BJ (cell line): ENCODE measurements around the gene SLIT1. TPM values are rescaled to one million over a fixed set of nuclear protein-coding genes. Genes with fewer than 3 reads are reported as not detected.

Experiments
- CTCF ChIA-PET: fragments of 350-600 bp; formaldehyde crosslinking; extraction: SDS; loops from one replicate; lab custom pipeline; 2021; ENCODE audit warnings: antibody characterized with exemption, inconsistent platforms; lab: Yijun Ruan, JAX
- POLR2A ChIA-PET: fragments of 300-600 bp; sonication (Branson Sonifier 250); formaldehyde crosslinking; extraction: SDS; loops from one replicate; lab custom pipeline; 2021; ENCODE audit warnings: antibody characterized with exemption; lab: Charles Lee
- DNase-seq: peaks from one replicate; pipeline ENCODE4 v3.0.0-alpha.2; 2011; ENCODE audit warnings: low read depth
- H3K27me3 ChIP-seq: 2 replicates; pipeline ENCODE4 v1.6.0; 2011; ENCODE audit warnings: low read length; ENCODE audit not compliant: control insufficient read depth, insufficient read depth
- H3K36me3 ChIP-seq: 2 replicates; pipeline ENCODE4 v1.5.1; 2011; ENCODE audit warnings: low read length; ENCODE audit not compliant: control insufficient read depth, insufficient read depth
- H3K4me3 ChIP-seq: 2 replicates; pipeline ENCODE4 v1.5.1; 2011; ENCODE audit warnings: low read depth, mild to moderate bottlenecking, control low read depth, low read length
- polyA plus RNA-seq: library from polyadenylated mRNA; depleted of rRNA; stranded (reverse); fragments of >200 nt; gene quantifications from 2 replicates; pipeline ENCODE4 v1.2.3, GENCODE V29; 2011
- TF ChIP-seq, protein P1 (sequence below): IDR thresholded peaks from 2 replicates; pipeline ENCODE4 v1.5.1; 2011; ENCODE audit warnings: low read depth, mild to moderate bottlenecking, control low read depth, inconsistent platforms, low read length, moderate library complexity; ENCODE audit not compliant: insufficient read depth

SLIT1 gene
- polyA plus RNA-seq, 1 experiment, result 0.02 TPM

DNA sequence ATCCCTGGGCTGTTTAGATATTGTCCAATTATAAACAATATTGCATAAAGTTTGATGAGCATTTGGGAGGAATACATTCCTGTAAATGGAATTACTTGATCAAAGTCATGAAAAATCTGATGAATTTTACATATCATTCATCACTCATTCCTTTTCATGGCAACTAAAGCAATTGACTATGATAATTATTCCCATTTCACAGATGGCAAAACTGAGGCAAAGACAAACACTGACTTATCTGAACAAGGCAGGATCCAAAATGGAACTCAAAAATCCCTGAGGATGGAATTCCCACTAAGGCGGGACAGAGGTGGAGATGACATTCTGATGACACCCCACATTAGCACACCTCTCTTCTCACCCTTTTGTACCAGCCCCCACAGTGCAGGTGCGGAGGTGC lies 17.1 kb downstream of the SLIT1 start:
- H3K27me3 ChIP-seq, result no peaks in the 10 kb centered on the region; the same call in 1 of the 2 replicates
- DNase-seq, result no peak
- POLR2A ChIA-PET, result no interaction called here
- TF ChIP-seq, protein P1, sequence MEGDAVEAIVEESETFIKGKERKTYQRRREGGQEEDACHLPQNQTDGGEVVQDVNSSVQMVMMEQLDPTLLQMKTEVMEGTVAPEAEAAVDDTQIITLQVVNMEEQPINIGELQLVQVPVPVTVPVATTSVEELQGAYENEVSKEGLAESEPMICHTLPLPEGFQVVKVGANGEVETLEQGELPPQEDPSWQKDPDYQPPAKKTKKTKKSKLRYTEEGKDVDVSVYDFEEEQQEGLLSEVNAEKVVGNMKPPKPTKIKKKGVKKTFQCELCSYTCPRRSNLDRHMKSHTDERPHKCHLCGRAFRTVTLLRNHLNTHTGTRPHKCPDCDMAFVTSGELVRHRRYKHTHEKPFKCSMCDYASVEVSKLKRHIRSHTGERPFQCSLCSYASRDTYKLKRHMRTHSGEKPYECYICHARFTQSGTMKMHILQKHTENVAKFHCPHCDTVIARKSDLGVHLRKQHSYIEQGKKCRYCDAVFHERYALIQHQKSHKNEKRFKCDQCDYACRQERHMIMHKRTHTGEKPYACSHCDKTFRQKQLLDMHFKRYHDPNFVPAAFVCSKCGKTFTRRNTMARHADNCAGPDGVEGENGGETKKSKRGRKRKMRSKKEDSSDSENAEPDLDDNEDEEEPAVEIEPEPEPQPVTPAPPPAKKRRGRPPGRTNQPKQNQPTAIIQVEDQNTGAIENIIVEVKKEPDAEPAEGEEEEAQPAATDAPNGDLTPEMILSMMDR, result no peak
- H3K36me3 ChIP-seq, result no peaks in the 10 kb centered on the region
- no peak overlapping the region for H3K4me3 ChIP-seq
- CTCF ChIA-PET, result interaction anchor here (0.9 kb wide), 1 partner anchor 21 kb away, joined by 3 read pairs; no protein-coding TSS in a partner anchor

DNA sequence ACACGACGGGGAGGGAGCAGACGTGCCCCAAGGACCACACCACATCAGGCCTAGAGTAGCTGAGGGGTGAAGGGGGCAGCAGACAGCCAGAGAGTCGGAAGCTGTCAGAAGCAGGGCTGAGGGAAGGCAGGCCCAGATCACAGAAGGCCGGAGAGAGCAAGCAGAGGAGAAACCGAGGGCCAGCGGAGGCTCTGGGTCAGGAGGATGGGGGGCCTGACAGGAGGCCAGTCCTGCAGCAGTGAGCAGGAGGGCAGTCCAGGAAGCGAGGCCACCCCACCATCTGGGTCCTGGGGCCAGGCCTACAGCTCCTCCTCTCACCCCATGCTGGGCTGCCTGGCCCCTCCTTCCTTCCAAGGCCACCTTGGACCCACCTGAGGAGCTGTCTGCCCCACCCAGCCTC lies 20.3 kb downstream of the SLIT1 start:
- no peak overlapping the region for H3K4me3 ChIP-seq
- no peaks in the 10 kb centered on the region for H3K36me3 ChIP-seq
- TF ChIP-seq, protein P1, result no peak
- ChIA-PET CTCF (no interaction called here), POLR2A (no interaction called here)
- no peak for DNase-seq
- no peaks in the 10 kb centered on the region; the same call in 1 of the 2 replicates for H3K27me3 ChIP-seq

DNA sequence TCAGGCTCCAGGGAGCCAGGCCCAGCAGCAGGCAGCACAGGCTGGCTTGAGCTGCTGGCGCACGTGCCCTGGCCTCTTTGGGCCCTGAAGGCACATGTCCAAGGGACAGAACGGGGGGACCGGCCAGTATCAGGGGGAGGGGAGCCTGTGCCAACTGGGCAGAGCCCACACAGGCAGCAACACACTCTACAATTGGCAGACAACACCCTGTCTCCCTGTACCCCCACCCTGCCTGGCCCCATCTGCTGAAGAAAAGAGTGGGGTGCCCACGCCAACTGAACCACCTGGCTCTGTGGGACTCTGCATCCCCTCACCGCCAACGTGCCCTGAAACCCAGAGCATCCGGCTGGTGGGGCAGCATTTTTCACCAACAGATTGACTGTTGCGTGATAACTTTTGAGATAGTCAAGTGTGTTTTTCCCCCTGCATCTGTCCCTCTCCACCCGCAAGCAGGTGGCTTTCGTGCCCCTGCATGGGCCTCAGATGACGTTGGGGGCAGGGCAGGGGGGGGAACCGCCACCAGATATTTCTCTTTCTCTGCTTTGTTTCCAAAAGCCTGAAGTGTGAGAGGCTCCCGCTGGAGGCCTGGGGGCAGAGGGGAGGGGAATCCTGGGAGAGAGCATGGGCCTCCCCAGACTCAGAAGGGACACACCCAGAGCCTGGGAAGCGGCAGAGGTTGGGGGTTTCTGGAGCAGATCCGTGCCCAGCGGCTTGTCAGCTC lies 21.8 kb downstream of the SLIT1 start:
- POLR2A ChIA-PET, result no interaction called here
- TF ChIP-seq, protein P1, result no peak
- Histone ChIP-seq H3K4me3 (no peak overlapping the region), H3K36me3 (no peaks in the 10 kb centered on the region), H3K27me3 (no peaks in the 10 kb centered on the region; the same call in none of the 2 replicates)
- CTCF ChIA-PET, result no interaction called here
- DNase-seq, result no peak

DNA sequence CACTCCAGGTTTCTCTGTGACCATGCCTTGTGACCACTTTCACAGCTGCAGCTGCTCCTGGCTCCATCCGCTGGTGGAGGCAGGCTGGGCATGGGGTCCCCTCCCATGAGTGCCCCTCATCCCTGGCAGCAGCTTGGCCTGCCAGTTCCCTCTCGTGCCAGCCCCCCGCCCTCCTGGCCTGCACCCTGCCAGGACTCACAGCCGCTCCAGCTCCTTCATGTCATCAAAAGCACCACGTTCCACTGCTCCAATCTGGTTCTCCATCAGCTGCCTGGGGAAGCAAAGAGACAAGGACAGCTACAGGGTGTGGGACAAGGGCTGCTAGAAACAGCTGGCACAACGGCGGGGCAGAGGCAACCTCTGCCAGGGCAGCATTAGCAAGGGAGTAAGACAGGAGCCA lies 22.6 kb downstream of the SLIT1 start:
- TF ChIP-seq, protein P1, result no peak
- CTCF ChIA-PET, result no interaction called here

DNA sequence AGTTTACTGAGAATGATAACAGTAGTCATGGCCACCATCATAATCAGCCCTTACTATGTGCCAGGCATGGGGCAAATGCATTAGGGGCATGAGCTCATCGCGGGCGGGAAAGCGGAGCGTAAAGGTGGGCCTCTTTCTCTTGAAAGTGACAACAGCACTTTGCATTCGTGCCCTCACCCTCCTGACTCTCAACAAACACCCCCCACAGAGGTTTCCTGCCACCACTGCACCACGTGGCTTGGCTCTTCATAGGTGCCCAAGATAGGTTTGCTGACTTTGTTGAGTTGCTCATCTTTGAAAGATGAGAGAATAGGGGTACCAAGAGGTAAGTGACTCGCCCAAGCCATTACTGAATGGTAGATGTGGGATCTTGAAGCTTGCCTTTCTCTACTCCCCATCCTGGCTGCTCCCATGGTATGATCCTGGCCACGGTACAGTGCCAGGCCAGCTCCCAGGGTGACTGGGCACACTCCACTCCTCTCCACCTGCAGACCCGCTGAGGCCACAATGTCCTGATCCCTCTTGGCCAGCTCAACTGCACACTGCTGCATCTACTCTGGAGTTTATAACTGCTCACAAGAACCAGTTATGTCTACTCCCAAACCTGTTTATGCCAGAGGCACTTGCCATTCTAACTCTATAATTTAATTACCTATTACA lies 26.0 kb downstream of the SLIT1 start:
- Histone ChIP-seq H3K27me3 (no peaks in the 10 kb centered on the region; the same call in 1 of the 2 replicates), H3K36me3 (no peaks in the 10 kb centered on the region), H3K4me3 (no peak overlapping the region)
- TF ChIP-seq, protein P1, result no peak
- CTCF ChIA-PET, result interaction anchor here (0.9 kb wide), 1 partner anchor 12 kb away, joined by 3 read pairs; no protein-coding TSS in a partner anchor
- POLR2A ChIA-PET, result no interaction called here
- no peak for DNase-seq

More for the DNA sequence above, 22.6 kb downstream of the SLIT1 start:
- Histone ChIP-seq H3K27me3 (no peaks in the 10 kb centered on the region; the same call in 1 of the 2 replicates), H3K4me3 (no peak overlapping the region), H3K36me3 (no peaks in the 10 kb centered on the region)
- POLR2A ChIA-PET, result no interaction called here
- no peak for DNase-seq
